ENCODE results near the gene TTC23L. TPM values are rescaled to one million over a fixed set of nuclear protein-coding genes. Genes with fewer than 3 reads are reported as not detected.

TTC23L gene
- total RNA-seq, 1 experiment from 2014 or later: 1.9 TPM

DNA sequence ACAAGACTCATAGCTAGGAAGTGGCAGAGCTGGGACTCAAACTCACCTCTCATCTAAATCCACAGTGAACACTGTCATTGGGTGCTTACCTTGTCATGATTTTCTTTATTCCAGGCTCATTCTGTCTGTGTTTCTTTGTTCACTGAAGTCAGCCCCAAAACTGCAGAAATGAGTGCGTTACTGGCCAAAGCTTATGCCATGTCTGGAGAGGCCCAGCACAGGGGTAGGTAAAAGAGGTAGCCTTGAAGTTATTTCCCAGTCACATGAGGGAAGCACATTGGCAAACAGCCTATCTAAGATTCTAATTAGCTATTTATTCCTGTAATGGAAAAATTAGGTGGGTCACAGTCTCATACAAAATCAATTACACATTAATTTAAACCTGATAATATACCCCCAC lies 29.8 kb downstream of the TTC23L start (continued):
- TF ChIP-seq ZNF121 (CRISPR knock-in tag; IDR thresholded peaks at IDR 0.05) (no peak), NR2C2 (CRISPR knock-in tag; IDR thresholded peaks at IDR 0.05) (no peak), TP53 (CRISPR knock-in tag; IDR thresholded peaks at IDR 0.05) (no peak), SOX15 (CRISPR knock-in tag; IDR thresholded peaks at IDR 0.05) (no peak), GRHL2 (CRISPR knock-in tag; IDR thresholded peaks at IDR 0.05; ENCODE audit: insufficient replicate concordance, severe bottlenecking) (no peak), JUN (CRISPR knock-in tag; IDR thresholded peaks at IDR 0.05) (no peak), KAT7 (CRISPR knock-in tag; IDR thresholded peaks at IDR 0.05; ENCODE audit: borderline replicate concordance) (no peak), FOXK1 (CRISPR knock-in tag; IDR thresholded peaks at IDR 0.05) (no peak), CBFB (CRISPR knock-in tag; IDR thresholded peaks at IDR 0.05; ENCODE audit: low read depth) (no peak)
- TF ChIP-seq, protein P1, sequence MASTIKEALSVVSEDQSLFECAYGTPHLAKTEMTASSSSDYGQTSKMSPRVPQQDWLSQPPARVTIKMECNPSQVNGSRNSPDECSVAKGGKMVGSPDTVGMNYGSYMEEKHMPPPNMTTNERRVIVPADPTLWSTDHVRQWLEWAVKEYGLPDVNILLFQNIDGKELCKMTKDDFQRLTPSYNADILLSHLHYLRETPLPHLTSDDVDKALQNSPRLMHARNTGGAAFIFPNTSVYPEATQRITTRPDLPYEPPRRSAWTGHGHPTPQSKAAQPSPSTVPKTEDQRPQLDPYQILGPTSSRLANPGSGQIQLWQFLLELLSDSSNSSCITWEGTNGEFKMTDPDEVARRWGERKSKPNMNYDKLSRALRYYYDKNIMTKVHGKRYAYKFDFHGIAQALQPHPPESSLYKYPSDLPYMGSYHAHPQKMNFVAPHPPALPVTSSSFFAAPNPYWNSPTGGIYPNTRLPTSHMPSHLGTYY (CRISPR knock-in tag; IDR thresholded peaks at IDR 0.05): no peak

DNA sequence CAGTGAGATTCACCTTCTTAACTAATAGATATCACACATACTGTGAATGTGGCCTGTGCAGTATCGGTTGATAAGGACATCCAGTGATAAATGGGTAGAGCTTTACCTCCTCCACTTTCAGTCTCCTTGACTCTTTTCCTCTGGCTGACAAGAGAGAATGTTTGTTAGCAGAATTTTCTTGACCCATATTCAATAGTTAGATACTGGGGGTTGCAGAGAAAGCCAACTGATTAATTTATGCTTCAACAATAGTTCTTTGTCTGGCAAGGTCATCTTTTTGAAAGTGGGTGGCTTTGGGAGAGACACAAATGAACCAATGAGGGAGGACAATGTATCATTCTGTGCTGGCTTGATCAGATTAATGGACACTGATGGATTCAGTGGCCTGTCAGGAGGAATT lies 30.3 kb downstream of the TTC23L start:
- Mint-ChIP-seq H3K9me3 (no peaks in the 10 kb centered on the region), H3K4me1 (peaks cover 38% of the 10 kb centered on the region), H3K27ac (no peak overlapping the region), H3K36me3 (no peaks in the 10 kb centered on the region; the same call in 1 of the 2 replicates), H3K27me3 (ENCODE audit: low read depth) (no peaks in the 10 kb centered on the region), H3K4me3 (no peak overlapping the region)
- DNase-seq (ENCODE audit: low spot score) (no peak), ATAC-seq (no peak)
- CTCF ChIA-PET: no interaction called here
- POLR2A ChIA-PET: interaction anchor here (1.2 kb wide), 1 partner anchor 30 kb away, joined by 4 read pairs; no protein-coding TSS in a partner anchor
- TF ChIP-seq, protein P2, sequence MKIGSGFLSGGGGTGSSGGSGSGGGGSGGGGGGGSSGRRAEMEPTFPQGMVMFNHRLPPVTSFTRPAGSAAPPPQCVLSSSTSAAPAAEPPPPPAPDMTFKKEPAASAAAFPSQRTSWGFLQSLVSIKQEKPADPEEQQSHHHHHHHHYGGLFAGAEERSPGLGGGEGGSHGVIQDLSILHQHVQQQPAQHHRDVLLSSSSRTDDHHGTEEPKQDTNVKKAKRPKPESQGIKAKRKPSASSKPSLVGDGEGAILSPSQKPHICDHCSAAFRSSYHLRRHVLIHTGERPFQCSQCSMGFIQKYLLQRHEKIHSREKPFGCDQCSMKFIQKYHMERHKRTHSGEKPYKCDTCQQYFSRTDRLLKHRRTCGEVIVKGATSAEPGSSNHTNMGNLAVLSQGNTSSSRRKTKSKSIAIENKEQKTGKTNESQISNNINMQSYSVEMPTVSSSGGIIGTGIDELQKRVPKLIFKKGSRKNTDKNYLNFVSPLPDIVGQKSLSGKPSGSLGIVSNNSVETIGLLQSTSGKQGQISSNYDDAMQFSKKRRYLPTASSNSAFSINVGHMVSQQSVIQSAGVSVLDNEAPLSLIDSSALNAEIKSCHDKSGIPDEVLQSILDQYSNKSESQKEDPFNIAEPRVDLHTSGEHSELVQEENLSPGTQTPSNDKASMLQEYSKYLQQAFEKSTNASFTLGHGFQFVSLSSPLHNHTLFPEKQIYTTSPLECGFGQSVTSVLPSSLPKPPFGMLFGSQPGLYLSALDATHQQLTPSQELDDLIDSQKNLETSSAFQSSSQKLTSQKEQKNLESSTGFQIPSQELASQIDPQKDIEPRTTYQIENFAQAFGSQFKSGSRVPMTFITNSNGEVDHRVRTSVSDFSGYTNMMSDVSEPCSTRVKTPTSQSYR (CRISPR knock-in tag; IDR thresholded peaks at IDR 0.05): no peak
- TF ChIP-seq, protein P3, sequence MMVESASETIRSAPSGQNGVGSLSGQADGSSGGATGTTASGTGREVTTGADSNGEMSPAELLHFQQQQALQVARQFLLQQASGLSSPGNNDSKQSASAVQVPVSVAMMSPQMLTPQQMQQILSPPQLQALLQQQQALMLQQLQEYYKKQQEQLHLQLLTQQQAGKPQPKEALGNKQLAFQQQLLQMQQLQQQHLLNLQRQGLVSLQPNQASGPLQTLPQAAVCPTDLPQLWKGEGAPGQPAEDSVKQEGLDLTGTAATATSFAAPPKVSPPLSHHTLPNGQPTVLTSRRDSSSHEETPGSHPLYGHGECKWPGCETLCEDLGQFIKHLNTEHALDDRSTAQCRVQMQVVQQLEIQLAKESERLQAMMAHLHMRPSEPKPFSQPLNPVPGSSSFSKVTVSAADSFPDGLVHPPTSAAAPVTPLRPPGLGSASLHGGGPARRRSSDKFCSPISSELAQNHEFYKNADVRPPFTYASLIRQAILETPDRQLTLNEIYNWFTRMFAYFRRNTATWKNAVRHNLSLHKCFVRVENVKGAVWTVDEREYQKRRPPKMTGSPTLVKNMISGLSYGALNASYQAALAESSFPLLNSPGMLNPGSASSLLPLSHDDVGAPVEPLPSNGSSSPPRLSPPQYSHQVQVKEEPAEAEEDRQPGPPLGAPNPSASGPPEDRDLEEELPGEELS (CRISPR knock-in tag; IDR thresholded peaks at IDR 0.05): no peak
- TF ChIP-seq, protein P4, sequence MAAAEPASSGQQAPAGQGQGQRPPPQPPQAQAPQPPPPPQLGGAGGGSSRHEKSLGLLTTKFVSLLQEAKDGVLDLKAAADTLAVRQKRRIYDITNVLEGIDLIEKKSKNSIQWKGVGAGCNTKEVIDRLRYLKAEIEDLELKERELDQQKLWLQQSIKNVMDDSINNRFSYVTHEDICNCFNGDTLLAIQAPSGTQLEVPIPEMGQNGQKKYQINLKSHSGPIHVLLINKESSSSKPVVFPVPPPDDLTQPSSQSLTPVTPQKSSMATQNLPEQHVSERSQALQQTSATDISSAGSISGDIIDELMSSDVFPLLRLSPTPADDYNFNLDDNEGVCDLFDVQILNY (CRISPR knock-in tag; IDR thresholded peaks at IDR 0.05): no peak

DNA sequence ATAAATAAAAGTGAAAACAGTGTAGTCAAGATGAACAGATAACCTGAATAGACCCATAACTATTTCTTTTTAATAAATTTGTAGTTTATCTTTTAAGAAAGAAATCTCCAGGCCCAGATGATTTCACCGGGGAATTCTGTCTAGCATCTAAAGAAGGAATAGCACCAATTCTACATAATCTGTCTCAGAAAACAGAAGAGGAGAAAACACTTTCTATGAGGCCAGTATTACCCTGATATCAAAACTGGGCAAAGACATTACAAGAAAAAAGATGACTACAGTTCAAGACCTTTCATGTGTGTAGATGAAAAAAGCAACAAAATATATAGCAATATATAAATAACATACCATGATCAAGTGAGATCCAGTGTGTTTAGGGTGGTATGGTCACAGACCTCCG lies 31.4 kb downstream of the TTC23L start:
- Mint-ChIP-seq H3K4me3 (no peak overlapping the region), H3K4me1 (peaks cover 27% of the 10 kb centered on the region), H3K27ac (no peak overlapping the region), H3K36me3 (peaks cover 5% of the 10 kb centered on the region), H3K27me3 (ENCODE audit: low read depth) (no peaks in the 10 kb centered on the region), H3K9me3 (peaks cover 6% of the 10 kb centered on the region)
- TF ChIP-seq TCF7 (CRISPR knock-in tag; IDR thresholded peaks at IDR 0.05; ENCODE audit: low read depth): no peak
- TF ChIP-seq, protein P5, sequence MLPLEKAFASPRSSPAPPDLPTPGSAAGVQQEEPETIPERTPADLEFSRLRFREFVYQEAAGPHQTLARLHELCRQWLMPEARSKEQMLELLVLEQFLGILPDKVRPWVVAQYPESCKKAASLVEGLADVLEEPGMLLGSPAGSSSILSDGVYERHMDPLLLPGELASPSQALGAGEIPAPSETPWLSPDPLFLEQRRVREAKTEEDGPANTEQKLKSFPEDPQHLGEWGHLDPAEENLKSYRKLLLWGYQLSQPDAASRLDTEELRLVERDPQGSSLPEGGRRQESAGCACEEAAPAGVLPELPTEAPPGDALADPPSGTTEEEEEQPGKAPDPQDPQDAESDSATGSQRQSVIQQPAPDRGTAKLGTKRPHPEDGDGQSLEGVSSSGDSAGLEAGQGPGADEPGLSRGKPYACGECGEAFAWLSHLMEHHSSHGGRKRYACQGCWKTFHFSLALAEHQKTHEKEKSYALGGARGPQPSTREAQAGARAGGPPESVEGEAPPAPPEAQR (CRISPR knock-in tag; IDR thresholded peaks at IDR 0.05): no peak
- TF ChIP-seq, protein P6, sequence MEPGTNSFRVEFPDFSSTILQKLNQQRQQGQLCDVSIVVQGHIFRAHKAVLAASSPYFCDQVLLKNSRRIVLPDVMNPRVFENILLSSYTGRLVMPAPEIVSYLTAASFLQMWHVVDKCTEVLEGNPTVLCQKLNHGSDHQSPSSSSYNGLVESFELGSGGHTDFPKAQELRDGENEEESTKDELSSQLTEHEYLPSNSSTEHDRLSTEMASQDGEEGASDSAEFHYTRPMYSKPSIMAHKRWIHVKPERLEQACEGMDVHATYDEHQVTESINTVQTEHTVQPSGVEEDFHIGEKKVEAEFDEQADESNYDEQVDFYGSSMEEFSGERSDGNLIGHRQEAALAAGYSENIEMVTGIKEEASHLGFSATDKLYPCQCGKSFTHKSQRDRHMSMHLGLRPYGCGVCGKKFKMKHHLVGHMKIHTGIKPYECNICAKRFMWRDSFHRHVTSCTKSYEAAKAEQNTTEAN (CRISPR knock-in tag; IDR thresholded peaks at IDR 0.05): no peak
- POLR2A ChIA-PET: no interaction called here
- CTCF ChIA-PET: no interaction called here
- ATAC-seq: no peak
- no peak for DNase-seq (ENCODE audit: low spot score)
